HEK293 (cell line): ENCODE data around the gene ZNF587.
"Not testable (repeated sequence)": the region's sequence is repeated elsewhere in the genome, so short reads cannot be mapped to it uniquely, and the experiment has no call there.

Experiments used
- AEBP2 ChIP-seq: fragments of 450-650 bp; formaldehyde crosslinking; IDR thresholded peaks from 2 replicates; pipeline ENCODE4 v1.5.1; 2016; ENCODE audit warnings: missing biosample characterization, missing genetic modification characterization, borderline replicate concordance
- CTCF ChIP-seq: fragments of 450-650 bp; formaldehyde crosslinking; IDR thresholded peaks from 2 replicates; pipeline ENCODE4 v1.5.1; 2016; ENCODE audit warnings: missing biosample characterization, missing genetic modification characterization
- KLF7 ChIP-seq: fragments of 450-650 bp; formaldehyde crosslinking; IDR thresholded peaks from 2 replicates; pipeline ENCODE4 v1.5.1; 2016; ENCODE audit warnings: missing biosample characterization, missing genetic modification characterization, borderline replicate concordance
- YY1 ChIP-seq: fragments of 450-650 bp; formaldehyde crosslinking; IDR thresholded peaks from 2 replicates; pipeline ENCODE4 v1.5.1; 2018; ENCODE audit warnings: missing biosample characterization, missing genetic modification characterization
- ZNF10 ChIP-seq: fragments of 450-650 bp; formaldehyde crosslinking; IDR thresholded peaks from 2 replicates; pipeline ENCODE4 v1.5.1; 2017; ENCODE audit warnings: missing biosample characterization, missing genetic modification characterization
- ZNF138 ChIP-seq: fragments of 450-650 bp; formaldehyde crosslinking; IDR thresholded peaks from 2 replicates; pipeline ENCODE4 v1.5.1; 2016; ENCODE audit warnings: missing biosample characterization, missing genetic modification characterization, borderline replicate concordance
- ZNF157 ChIP-seq: fragments of 450-650 bp; formaldehyde crosslinking; IDR thresholded peaks from 2 replicates; pipeline ENCODE4 v1.5.1; 2016; ENCODE audit warnings: missing biosample characterization, missing genetic modification characterization
- ZNF221 ChIP-seq: fragments of 450-650 bp; formaldehyde crosslinking; IDR thresholded peaks from 2 replicates; pipeline ENCODE4 v1.5.1; 2017; ENCODE audit warnings: missing biosample characterization, missing genetic modification characterization, borderline replicate concordance
- ZNF24 ChIP-seq: fragments of 450-650 bp; formaldehyde crosslinking; IDR thresholded peaks from 2 replicates; pipeline ENCODE4 v1.5.1; 2016; ENCODE audit warnings: missing biosample characterization, missing genetic modification characterization
- ZNF426 ChIP-seq: fragments of 450-650 bp; formaldehyde crosslinking; IDR thresholded peaks from 2 replicates; pipeline ENCODE4 v1.5.1; 2017; ENCODE audit warnings: missing biosample characterization, missing genetic modification characterization, mild to moderate bottlenecking, inconsistent platforms, moderate library complexity
- ZSCAN18 ChIP-seq: fragments of 450-650 bp; formaldehyde crosslinking; IDR thresholded peaks from 2 replicates; pipeline ENCODE4 v1.5.1; 2016; ENCODE audit warnings: missing biosample characterization, missing genetic modification characterization

GRCh38 chr19:57823608-57824007 is 26.1 kb upstream of the ZNF587 start:
- TF ChIP-seq AEBP2; CTCF (tag by site-specific recombination); ZNF221 (tag by site-specific recombination); ZSCAN18 (tag by site-specific recombination); KLF7 (tag by site-specific recombination); ZNF426 (tag by site-specific recombination); ZNF10; YY1; ZNF157; ZNF138; ZNF24 (tag by site-specific recombination): not testable (repeated sequence)
